ENCODE data around the gene PLPPR1.
"Not testable (repeated sequence)": the region's sequence is repeated elsewhere in the genome, so short reads cannot be mapped to it uniquely, and the experiment has no call there.

PLPPR1 gene

GRCh38 chr9:101121836-101122399 lies 93.4 kb downstream of the PLPPR1 start:
- no peak for DNase-seq (ENCODE audit: low read depth in 1 of 2, low spot score in 1 of 2)

DNA sequence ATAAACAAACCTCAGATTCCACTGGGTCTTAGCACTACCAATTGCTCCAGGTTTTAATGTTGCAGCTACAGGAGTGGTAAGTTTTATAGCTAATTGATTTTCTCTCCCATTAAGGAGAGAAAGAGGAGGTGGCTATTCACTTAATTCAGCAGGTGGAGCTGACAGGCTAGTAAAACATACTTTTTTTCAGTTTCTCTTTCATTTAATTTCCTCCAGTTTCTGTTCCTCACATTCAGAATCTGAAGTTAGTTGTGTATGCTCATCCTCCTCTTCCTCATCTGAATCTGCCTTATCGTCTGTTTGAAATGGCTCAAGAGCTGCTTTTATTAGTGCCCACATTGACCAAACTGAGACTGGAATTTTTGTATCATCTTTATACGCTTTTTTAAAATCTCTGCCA lies 98.0 kb downstream of the PLPPR1 start:
- no peak for DNase-seq (ENCODE audit: low read depth in 1 of 2, low spot score in 1 of 2)

DNA sequence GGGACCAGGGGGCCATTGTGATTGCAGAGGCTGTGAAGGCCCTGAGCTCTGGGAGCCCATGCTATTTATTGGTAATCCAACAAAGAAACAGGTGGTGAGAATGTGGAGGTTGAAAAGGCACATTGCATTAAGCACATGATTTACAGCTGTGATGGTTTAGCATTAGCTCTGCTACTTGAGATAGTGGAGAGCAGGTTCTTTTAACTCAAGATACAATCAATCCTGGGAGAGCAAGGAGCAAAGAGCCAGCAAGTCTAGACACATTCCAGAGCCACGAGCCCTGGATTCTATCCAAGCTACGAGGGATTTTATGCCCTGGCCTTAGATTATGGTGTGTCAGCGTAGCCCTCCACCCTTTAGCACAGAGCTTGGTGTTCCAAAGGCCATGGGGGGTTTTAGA lies 98.8 kb downstream of the PLPPR1 start:
- DNase-seq (ENCODE audit: low read depth in 1 of 2, low spot score in 1 of 2): not testable (repeated sequence)

- DNase-seq (ENCODE audit: low read depth in 1 of 2, low spot score in 1 of 2): no peak
These were observed 100.1 kb downstream of the PLPPR1 start for GRCh38 chr9:101128623-101129022.

DNA sequence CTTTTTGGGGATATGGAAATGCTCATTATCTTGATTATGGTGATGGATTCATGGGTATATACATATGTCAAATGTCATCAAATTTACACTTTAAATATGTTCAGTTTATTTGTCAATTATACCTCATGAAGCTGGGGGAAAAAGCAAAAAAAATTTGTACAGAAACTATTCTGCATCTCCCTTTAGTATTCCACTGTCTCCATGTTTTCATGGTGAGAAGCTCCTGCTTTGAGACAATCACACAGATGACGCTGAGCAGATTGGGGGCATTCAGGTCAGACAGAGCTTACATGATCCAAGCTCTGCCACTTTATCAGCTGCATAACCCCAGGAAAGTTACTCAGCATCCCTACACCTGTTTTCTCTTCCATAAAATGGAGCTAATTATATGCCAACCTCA lies 101.5 kb downstream of the PLPPR1 start:
- DNase-seq (ENCODE audit: low read depth in 1 of 2, low spot score in 1 of 2): no peak

- no peak for DNase-seq (ENCODE audit: low read depth in 1 of 2, low spot score in 1 of 2)
These were observed 102.8 kb downstream of the PLPPR1 start for GRCh38 chr9:101131326-101131725.

- DNase-seq (ENCODE audit: low read depth in 1 of 2, low spot score in 1 of 2): no peak
These were observed 104.3 kb downstream of the PLPPR1 start for GRCh38 chr9:101132801-101133200.

DNA sequence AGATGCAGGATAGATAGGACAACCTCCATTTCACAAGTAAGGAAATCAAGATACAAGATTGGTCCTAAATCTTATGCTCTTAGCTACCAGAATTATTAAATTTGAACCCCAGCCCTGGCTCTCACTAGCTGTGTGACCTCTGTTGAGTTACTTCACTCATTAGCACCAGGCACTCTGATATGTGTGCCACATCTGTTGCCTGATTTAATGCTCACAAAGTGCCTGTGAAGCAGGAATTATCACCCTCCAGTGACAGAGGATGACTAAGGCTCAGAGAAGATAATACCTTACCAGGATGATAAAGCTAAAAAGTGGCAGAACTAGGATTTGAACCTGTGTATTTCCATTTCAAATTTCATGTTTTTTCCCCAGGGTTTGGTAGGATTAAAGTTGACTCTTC lies 110.0 kb downstream of the PLPPR1 start:
- no peak for DNase-seq (ENCODE audit: low read depth in 1 of 2, low spot score in 1 of 2)

DNA sequence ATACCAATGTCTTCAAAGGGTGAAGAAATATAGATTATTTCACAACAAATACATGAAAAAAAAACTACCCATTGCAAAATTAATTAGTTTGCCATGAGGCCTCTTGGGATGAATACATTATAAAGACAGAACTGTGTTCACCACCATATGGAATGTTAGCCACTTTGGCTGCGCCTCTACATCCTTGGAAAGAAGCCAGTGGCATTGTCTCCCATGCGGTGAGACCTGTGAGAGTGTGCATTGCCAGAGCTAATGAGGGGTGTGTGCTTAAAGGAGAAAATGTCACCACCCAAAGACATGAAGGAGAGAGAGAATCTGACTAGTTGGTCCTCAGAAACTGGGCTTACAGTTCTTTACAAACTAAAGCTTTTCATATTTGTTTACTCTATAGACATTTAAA lies 110.6 kb downstream of the PLPPR1 start:
- no peak for DNase-seq (ENCODE audit: low read depth in 1 of 2, low spot score in 1 of 2)

- no peak for DNase-seq (ENCODE audit: low read depth in 1 of 2, low spot score in 1 of 2)
These were observed 112.2 kb downstream of the PLPPR1 start for GRCh38 chr9:101140764-101141163.

DNA sequence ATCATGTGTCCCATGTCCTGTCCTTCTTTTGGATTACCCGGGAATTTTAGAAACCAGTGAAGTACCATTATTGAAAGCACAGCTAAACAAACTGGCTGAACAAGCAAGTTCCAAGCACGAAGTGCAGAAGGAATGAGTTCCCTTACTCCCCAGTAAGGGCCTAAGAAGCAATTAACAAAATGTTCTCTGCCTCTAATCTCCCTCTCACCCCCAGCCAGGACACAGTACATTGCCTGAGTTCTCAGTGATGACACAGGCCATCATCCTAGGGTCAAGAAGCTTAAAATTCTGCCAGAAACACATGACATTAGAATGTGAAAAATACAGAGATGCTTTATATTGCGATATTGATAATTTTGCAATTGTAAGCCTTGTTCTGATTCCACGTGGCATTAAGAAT lies 118.0 kb downstream of the PLPPR1 start:
- DNase-seq (ENCODE audit: low read depth in 1 of 2, low spot score in 1 of 2): no peak

DNA sequence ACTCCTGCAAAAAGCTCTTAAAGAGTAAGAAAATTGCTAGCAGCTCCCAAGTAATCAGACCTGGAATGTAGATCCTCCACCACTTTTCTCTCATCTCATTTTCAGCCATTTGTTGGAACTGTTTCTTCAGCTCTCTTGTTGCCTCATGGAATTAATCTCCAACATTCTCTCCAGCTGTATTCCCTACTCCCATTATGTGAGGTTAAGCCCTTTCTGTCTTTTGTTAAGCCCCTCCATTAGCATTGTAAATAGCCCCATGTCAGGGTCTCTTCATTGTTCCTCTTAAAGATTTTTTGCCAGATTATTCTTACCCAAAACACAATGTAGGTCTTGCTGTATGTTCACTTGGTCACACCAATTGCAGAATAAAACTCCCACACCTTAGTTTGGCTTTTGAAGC lies 119.8 kb downstream of the PLPPR1 start:
- no peak for DNase-seq (ENCODE audit: low read depth in 1 of 2, low spot score in 1 of 2)

GRCh38 chr9:101158361-101158760 lies 129.8 kb downstream of the PLPPR1 start:
- DNase-seq (ENCODE audit: low read depth in 1 of 2, low spot score in 1 of 2): no peak

DNA sequence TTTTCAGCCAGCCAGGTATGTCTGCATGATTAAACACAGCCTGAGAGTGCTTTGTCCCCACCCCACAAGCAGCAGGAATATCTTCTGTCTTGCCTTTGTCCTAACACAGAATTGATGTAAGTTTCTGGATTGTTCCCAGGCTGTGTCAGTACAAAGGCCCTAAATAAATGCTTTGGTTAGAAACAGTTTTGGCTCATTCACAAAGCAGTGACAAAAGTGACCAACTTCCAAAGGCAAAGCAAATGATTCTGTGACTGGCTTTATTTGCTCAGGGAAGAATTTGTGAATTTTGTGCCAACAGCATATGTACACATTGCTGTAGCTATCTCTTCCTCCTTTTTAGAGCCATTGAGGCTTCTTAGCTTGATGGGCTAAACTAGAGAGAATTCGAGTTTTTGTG lies 133.7 kb downstream of the PLPPR1 start:
- no peak for DNase-seq (ENCODE audit: low read depth in 1 of 2, low spot score in 1 of 2)

DNA sequence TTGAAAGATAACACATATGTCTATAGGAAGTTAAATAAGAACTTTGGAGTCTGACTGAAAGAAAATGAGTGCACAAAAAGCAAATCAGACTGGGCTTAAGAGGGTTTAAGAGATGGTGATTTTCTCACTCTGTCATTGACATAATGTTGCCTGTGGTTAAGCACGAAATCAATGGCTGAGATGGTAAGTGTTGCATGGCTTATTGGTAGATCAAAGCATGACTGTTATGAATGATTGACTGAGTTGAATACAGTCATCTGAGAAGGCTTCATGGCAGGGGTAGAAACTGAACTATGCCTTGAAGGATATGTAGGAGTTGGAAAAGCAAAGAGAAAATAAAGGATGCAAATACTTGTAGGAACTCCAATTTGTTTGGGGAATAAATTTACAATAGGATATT lies 136.6 kb downstream of the PLPPR1 start:
- no peak for DNase-seq (ENCODE audit: low read depth in 1 of 2, low spot score in 1 of 2)

DNA sequence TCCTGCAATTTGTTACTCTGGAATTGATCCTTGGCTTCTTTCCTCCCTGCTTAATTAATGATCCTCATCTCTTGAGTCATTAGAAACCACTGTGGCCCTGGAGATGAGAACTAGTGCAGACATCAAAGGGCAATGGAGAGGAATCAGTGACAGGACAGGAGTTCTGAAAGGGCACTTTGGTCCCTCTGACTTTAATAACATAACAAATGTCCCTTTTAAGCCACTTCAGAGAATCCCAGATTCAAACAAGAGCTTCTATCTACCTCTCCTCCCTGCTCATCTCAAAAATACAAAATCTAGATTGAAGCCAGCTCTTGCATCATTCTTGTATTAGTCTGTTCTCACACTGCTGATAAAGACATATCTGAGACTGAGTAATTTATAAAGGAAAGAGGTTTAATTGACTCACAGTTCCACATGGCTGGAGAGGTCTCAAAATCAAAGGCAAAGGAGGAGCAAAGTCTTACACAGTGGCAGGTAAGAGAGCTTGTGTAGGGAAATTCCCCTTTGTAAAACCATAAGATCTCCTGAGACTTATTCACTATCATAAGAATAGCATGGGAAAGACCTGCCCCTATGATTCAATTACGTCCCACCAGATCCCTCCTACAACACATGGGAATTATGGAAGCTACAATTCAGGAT lies 139.1 kb downstream of the PLPPR1 start:
- no peak for DNase-seq (ENCODE audit: low read depth in 1 of 2, low spot score in 1 of 2)

GRCh38 chr9:101172616-101173015 lies 144.1 kb downstream of the PLPPR1 start:
- DNase-seq (ENCODE audit: low read depth in 1 of 2, low spot score in 1 of 2): no peak

DNA sequence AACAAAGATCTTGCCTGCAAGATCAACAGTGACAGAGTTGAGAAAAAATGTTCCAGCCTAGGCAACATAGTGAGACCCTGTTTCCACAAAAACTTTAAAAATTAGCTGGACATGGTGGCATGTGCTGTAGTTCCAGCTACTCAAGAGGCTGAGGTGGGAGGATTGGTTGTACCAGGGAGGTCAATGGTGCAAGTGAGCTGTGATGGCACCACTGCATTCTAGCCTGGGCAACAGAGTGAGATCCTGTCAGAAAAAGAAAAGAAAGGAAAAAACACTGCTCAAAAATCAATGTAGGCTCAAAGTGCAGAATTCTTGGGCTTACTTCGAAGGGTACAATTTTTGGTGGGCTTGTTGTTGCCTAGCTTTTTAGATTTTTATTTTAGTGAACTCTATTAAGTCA lies 145.4 kb downstream of the PLPPR1 start:
- no peak for DNase-seq (ENCODE audit: low read depth in 1 of 2, low spot score in 1 of 2)

DNA sequence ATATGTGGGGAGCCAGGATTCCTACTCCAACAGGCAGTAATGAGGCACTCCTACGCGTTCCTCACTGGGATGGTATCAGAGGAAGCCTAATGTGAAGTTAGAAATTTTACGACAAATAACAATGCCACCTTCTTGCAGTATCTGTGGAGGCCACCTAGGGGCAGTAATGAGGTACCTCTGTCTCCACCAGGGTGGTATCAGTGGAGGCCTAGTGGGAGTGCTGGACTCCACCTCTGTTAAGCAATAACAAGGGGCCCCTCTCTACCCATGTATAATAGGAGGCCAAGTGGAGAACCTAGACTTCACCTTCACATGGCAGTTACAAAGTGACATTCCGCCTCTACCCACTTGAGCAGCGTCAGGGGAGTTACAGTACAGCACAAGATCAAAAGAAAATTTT lies 147.9 kb downstream of the PLPPR1 start:
- DNase-seq (ENCODE audit: low read depth in 1 of 2, low spot score in 1 of 2): no peak

DNA sequence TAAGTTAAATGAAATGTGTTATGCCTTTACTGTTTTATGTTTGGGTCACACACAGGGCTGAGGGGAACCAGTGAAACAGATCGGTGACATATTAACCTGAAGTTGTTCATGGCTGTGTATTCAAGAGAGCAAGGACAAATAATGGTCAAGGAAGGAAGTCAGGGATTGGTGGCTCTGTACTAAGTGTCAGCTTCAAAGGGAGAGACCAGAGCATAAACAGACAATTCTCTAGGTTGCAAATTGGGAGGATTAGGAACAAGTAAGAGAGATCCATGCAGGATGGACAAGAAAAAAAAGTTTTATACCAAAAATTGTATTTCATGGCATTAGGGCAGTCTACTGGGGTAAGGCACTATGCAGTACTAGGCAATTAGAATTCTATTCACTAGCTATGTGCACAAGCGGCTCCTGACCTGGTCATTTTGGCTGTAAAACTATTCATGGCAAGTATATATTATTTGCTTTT lies 156.3 kb downstream of the PLPPR1 start:
- no peak for DNase-seq (ENCODE audit: low read depth in 1 of 2, low spot score in 1 of 2)

GRCh38 chr9:101191723-101192122 lies 163.2 kb downstream of the PLPPR1 start:
- DNase-seq (ENCODE audit: low read depth in 1 of 2, low spot score in 1 of 2): no peak

GRCh38 chr9:101197026-101197425 lies 168.5 kb downstream of the PLPPR1 start:
- no peak for DNase-seq (ENCODE audit: low read depth in 1 of 2, low spot score in 1 of 2)

GRCh38 chr9:101200852-101201251 lies 172.3 kb downstream of the PLPPR1 start:
- DNase-seq (ENCODE audit: low read depth in 1 of 2, low spot score in 1 of 2): no peak
